GM11168 (cell line): ENCODE data around the gene CFHR1.

Experiments
- in situ Hi-C: fragments of 300-500 bp; cut with MboI; formaldehyde crosslinking; loops from one replicate; pipeline ENCODE4 v1.12.0; 2022; ENCODE audit warnings: low sequenced_read_pairs; ENCODE audit not compliant: unreplicated experiment

CFHR1 gene

GRCh38 chr1:196873385-196873784 is 53.9 kb downstream of the CFHR1 start:
- in situ Hi-C loops: no loop called here

- in situ Hi-C loops: no loop called here
These were observed 56.4 kb downstream of the CFHR1 start for GRCh38 chr1:196875935-196876334.

GRCh38 chr1:196877964-196878363 is 58.4 kb downstream of the CFHR1 start:
- in situ Hi-C loops: no loop called here
